ENCODE data around the gene NLGN4X. TPM values are rescaled to one million over a fixed set of nuclear protein-coding genes. Genes with fewer than 3 reads are reported as not detected.

Gene NLGN4X
- under 0.01 TPM in 2 replicates for total RNA-seq

DNA sequence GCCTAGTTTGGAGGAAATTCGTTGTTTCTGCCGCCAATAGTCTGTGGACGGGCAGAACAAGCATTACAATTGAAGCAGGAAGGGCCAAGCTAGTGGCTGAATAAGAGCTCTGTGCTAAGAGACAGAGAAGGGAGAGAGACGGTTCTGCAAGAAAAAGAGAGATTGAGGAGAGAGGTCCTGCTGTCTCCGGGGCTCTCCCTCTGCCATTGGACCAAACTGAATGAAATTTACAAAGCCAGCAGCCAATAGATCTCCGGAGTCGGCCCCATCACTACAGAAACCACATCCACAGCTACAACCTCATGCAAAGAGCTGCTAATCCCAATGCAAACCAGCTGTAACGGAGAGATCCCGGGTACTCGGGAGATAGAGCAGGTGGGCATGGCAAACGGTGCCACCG, at the start of gene NLGN4X:
TSS of gene NLGN4X (minus strand) at position 148 of the 400 bp plus-strand sequence. CDS start 77,401 bp downstream, outside the sequence.

